ENCODE measurements around the gene NIBAN1. TPM values are rescaled to one million over a fixed set of nuclear protein-coding genes. Genes with fewer than 3 reads are reported as not detected.

NIBAN1 gene
- total RNA-seq, 6 donors from 2014 or later, result 23.0 to 46.3 (median 39.2) TPM

DNA sequence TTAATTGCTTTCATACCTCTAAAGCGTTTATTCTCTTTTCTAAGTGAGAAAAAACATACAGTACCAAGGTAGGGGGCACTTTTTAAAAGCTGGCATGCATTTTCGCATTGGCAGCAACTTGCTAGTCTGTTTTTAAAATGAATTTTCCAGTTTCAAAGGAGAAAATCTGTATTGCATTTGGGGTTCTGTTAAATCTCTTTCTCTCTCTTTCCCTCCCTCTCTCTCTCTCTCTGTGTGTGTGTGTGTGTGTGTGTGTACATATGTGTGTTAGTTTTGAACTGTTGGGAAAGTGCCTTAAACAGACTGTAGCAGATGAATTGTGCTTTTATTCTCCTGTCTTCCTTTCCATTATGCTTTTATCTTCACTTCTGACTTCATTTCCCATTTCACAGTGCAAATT, 7.3 kb downstream of the NIBAN1 start:
- WGBS, 2 donors, result 89 to 90% methylated on average over 2 of the region's 2 CpGs
- DNase-seq, result no peak
- no peak overlapping the region for H3K27ac ChIP-seq

DNA sequence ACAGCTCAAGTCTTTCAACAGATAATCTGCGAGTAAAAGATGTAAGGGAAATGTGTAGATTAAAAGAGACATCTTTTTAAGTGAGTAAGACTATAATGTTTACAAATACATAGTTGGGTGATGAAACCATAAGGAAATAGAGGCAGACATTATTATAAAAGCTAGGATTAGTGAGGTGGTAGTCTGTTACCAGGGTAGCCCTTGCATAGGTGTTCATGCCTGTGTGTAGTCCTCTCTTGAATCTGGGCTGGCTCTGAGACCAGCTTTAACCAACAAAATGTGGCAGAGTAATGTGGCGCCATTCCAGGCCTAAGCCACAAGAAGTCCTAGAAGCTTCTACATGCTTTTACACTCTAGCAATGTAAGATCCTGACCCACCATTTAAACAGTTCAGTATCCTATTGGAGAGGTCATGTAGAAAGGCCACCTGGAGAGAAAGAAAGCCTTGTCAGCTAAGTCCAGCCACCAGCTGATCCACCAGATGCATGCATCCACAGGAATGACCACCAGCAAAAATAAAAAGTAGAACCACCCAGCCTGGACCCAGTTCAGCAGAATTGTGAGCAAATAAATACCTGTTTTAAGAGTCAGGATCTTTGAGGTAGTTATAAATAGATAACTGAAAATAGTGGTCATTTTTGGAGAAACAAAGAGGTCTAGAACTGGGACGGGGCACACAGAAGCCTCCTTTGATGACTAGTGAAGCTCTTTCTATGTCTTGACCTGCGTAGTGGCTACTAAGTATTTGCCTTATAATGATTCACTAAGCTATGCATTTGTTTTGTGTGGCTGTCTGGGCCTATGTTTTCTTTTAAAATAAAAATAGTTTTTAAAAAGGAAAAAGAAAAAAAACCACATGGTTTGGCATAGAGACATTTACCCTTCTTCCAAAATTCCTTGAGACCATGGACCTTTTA, 8.1 kb downstream of the NIBAN1 start:
- Histone ChIP-seq H3K4me3 (no peak overlapping the region), H3K9me3 (no peaks in the 10 kb centered on the region), H3K27ac (no peak overlapping the region), H3K27me3 (no peaks in the 10 kb centered on the region), H3K4me1 (no peaks in the 10 kb centered on the region), H3K36me3 (no peaks in the 10 kb centered on the region)
- DNase-seq, result no peak
- TF ChIP-seq POLR2AphosphoS5 (IDR thresholded peaks at IDR 0.05) (no peak), POLR2A (IDR thresholded peaks at IDR 0.05) (no peak), EP300 (IDR thresholded peaks at IDR 0.05) (no peak)
- TF ChIP-seq, protein P1, sequence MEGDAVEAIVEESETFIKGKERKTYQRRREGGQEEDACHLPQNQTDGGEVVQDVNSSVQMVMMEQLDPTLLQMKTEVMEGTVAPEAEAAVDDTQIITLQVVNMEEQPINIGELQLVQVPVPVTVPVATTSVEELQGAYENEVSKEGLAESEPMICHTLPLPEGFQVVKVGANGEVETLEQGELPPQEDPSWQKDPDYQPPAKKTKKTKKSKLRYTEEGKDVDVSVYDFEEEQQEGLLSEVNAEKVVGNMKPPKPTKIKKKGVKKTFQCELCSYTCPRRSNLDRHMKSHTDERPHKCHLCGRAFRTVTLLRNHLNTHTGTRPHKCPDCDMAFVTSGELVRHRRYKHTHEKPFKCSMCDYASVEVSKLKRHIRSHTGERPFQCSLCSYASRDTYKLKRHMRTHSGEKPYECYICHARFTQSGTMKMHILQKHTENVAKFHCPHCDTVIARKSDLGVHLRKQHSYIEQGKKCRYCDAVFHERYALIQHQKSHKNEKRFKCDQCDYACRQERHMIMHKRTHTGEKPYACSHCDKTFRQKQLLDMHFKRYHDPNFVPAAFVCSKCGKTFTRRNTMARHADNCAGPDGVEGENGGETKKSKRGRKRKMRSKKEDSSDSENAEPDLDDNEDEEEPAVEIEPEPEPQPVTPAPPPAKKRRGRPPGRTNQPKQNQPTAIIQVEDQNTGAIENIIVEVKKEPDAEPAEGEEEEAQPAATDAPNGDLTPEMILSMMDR (IDR thresholded peaks at IDR 0.05), result no peak
- no peak for ATAC-seq (ENCODE audit: low FRiP score in 2 of 2)
- 82 to 88% methylated on average over 4 of the region's 4 CpGs for WGBS, 2 donors

More for the DNA sequence above, 7.3 kb downstream of the NIBAN1 start:
- TF ChIP-seq POLR2AphosphoS5 (IDR thresholded peaks at IDR 0.05) (no peak), EP300 (IDR thresholded peaks at IDR 0.05) (no peak), POLR2A (IDR thresholded peaks at IDR 0.05) (no peak)
- TF ChIP-seq, protein P1 (IDR thresholded peaks at IDR 0.05), result no peak
- Histone ChIP-seq H3K27me3 (no peaks in the 10 kb centered on the region), H3K9me3 (no peaks in the 10 kb centered on the region), H3K4me3 (no peak overlapping the region), H3K36me3 (no peaks in the 10 kb centered on the region), H3K4me1 (no peaks in the 10 kb centered on the region)
- no peak for ATAC-seq (ENCODE audit: low FRiP score in 2 of 2)

DNA sequence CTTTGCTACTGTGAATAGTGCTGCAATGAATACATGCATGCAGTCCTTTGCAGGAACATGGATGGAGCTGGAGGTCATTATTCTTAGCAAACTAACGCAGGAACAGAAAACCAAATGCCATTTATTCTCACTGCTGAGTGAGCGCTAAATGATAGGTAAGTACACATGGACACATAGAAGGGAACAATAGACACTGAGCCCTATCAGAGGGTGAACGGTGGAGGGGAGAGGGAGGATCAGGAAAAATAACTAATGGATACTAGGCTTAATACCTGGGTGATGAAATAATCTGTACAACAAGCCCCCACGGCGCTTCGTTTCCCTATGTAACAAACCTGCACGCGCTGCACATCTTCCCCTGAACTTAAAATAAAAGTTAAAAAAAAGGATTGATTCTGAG, 8.9 kb downstream of the NIBAN1 start:
- Histone ChIP-seq H3K9me3 (no peaks in the 10 kb centered on the region), H3K36me3 (no peaks in the 10 kb centered on the region), H3K27ac (no peak overlapping the region), H3K27me3 (no peaks in the 10 kb centered on the region), H3K4me3 (no peak overlapping the region), H3K4me1 (no peaks in the 10 kb centered on the region)
- no peak for ATAC-seq (ENCODE audit: low FRiP score in 2 of 2)
- 94% methylated on average over 8 of the region's 8 CpGs for WGBS, 2 donors
- TF ChIP-seq POLR2AphosphoS5 (IDR thresholded peaks at IDR 0.05) (no peak), POLR2A (IDR thresholded peaks at IDR 0.05) (no peak), EP300 (IDR thresholded peaks at IDR 0.05) (no peak)
- TF ChIP-seq, protein P1 (IDR thresholded peaks at IDR 0.05), result no peak
- no peak for DNase-seq

DNA sequence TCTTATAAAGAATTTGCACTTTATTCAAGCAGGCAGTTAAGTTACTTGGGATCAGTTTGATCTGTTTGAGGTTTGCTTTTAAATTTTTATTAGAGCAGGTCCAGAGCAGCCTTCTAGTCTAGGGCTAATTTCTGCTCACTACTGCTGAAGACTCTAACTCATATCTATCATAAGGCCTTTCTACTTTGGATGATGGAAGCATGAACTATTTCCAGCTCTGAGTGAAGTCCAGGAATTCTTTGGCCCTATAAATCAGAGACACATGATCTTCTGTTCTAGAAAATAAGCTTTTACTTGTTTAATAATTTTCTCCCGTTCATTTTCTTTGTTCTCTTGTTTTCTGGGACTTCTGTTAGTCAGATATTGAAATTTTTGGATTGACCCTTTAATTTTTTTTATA, 14.7 kb downstream of the NIBAN1 start:
- ATAC-seq (ENCODE audit: low FRiP score in 2 of 2) (no peak), DNase-seq (no peak)
- Histone ChIP-seq H3K9me3 (no peaks in the 10 kb centered on the region), H3K27me3 (no peaks in the 10 kb centered on the region), H3K4me3 (no peak overlapping the region), H3K27ac (no peak overlapping the region), H3K4me1 (peaks cover 0 to 7% (median 5%) of the 10 kb centered on the region in 4 donors), H3K36me3 (no peaks in the 10 kb centered on the region)
- 78 to 85% methylated on average over 1 of the region's 1 CpG for WGBS, 2 donors
- TF ChIP-seq EP300 (IDR thresholded peaks at IDR 0.05), result no peak
- no peak for TF ChIP-seq POLR2AphosphoS5 (IDR thresholded peaks at IDR 0.05)
- no peak for TF ChIP-seq POLR2A (IDR thresholded peaks at IDR 0.05)
- TF ChIP-seq, protein P1 (IDR thresholded peaks at IDR 0.05), result no peak

Measured in upper lobe of left lung (tissue), 6 donors.